COLO668 (cell line): ENCODE results near the gene CCDC154.
A peak's percentile ranks its signal among the peaks of the same experiment; 100 is the strongest.

Experiments used
- DNase-seq: peaks from one replicate; lab custom pipeline; 2025; ENCODE audit not compliant: unreplicated experiment; lab: John Stamatoyannopoulos, UW

CCDC154 gene

DNA sequence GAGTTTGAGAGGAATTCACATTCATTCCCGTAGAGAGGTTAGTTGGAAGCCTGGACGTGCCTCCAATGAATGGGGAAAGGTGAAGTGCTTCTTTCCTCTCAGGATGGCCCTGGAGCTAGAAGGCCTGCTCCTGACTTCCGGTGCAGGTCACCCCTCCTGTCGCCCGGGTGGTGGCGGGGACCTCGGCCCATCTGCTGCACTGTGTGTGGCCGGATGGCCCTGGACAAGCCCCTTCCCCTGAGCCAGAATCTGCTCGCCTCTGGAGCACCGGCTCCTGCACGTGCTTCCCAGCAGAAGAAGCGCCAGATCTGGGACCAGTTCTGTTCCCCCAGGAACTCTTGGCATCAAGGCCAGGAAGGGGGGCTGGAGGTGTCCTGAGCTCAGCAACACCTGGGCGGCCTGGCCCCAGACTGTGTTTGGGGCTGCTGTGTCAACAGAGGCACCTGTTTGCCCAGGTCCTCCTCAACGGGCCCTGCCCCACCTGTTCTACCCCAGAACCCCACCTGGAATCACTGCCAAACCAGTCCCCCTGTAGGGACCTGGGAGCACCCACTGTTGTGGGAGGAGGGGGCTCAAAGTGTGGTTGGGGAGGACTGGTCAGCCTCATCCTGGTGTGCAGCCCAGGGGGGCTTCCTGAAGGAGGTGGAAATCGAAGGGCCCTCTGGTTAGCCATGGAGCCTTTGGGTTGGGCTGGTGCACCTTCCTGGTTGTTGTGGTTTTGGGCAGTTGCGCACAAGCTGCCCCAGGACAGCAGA lies 18.6 kb downstream of the CCDC154 start:
- DNase-seq, result peak; percentile 76

- no peak for DNase-seq
These were observed 20.3 kb downstream of the CCDC154 start for GRCh38 chr16:1424028-1424427.

- DNase-seq, result no peak
These were observed 22.3 kb downstream of the CCDC154 start for GRCh38 chr16:1422076-1422475.

- DNase-seq, result no peak
These were observed 24.2 kb downstream of the CCDC154 start for GRCh38 chr16:1420111-1420539.

DNA sequence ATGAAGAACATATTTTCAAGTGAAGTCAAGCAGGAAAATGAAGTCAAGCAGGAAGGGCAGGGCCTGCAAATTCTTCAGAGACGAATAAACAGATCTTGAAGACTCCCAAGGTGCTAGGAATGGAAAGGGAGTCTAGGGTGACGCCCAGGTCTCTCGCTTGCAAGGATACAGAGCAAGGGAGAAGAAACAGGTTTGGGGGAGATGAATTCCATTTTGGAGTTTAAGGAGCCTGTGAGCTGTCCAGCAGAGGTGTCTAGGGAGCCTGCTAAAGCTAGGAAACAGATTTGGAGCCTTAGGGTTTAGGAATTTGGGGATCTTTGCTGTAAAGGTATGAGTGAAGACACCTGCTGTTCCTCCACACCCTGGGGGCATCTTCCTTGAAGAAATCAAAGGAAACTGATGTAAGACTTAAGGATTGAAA lies 27.8 kb downstream of the CCDC154 start:
- no peak for DNase-seq

- DNase-seq, result peak; percentile 56
These were observed 29.7 kb downstream of the CCDC154 start, which contains the start of gene UNKL for GRCh38 chr16:1414532-1415260. Gene UNKL (minus strand): TSS chr16:1414704. CDS start chr16:1414691, 13 bp downstream.

DNA sequence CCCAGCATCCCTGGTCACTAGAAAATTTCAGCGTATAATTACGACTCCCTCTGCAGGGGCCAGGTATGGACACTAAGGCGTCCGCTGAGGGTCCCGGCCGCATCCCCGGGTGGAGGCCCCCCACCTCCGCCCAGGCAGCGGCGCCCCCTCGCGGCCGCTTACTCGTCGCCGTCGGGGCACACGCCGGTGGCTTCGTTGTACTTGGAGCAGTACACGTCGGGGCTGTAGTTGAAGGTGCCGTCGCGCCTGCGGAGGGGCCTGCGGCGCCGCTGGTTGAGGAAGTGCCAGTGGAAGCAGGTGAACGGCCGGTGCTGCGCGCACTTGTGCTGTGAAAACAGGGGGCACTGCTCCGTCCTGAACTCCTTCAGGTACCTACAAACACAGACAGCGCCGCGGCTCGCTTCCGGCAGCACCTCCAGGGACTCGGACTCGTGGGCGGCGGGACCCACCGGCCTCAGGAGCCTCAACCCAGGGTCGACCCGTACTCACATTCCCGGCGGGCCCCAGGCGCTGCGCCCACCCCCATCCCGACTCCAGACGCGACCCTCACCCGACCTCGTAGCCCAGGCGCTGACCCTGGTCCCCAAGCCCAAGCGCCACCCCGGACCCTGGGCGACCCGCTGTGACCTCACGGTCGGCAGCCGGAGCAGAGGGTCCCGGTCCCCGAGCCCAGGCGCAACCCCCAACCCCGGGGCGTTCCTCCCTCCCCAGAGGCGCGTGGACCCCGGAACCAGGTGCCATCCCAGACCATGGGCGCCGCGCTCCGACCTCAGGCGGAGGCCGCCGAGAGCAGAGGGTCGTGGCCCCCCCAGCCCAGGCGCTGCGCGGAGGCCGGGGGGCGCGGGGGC lies 30.4 kb downstream of the CCDC154 start:
- DNase-seq, result peak; percentile 75

DNA sequence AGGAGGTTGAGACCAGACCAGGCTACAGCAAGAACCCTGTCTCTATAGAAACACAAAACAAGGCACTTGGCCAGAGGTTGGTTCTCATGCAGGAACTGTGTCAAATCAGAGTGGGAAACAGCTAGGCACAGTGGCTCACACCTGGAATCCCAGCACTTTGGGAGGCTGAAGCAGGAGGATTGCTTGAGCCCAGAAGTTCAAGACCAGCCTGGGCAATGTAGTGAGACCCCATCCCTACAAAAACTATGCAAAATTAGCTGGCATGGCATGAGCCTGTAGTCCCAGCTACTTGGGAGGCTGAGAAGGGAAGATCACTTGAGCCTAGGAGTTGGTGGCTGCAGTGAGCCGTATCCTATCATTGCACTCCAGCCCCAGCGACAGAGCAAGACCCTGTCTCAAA lies 31.5 kb downstream of the CCDC154 start:
- no peak for DNase-seq

DNA sequence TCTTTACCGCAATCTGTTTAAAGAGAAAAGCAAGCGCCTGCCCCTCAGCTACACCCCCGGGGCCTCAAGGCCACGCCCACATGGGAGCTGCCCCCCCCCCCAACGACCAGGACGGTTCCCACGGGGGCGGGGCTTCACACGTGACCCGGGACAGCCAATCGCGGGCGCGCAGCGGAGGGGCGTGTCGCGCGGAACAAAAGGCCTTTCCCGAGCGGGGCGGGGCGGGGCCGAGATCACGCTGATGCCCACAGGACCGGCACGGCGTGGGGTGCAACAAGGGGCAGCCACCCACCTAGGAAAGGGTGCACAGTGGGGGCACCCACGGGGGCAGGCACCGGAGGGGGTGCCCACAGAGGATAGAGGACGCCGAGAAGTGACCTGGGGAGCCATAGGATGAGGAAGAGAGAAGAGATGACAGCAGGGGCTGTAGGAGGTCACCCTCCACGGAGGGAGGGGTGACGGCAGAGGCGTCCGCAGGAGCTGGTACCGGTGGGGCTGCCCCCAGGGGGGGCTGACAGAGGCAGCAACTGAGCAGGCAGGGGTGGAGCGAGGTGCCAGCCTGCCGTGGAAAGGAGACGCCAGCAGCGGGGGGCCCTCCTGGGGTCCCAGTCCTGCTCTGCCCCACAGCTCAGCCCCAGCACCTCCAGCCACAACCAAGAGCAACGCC lies 36.1 kb downstream of the CCDC154 start:
- peak; percentile 91 for DNase-seq

DNA sequence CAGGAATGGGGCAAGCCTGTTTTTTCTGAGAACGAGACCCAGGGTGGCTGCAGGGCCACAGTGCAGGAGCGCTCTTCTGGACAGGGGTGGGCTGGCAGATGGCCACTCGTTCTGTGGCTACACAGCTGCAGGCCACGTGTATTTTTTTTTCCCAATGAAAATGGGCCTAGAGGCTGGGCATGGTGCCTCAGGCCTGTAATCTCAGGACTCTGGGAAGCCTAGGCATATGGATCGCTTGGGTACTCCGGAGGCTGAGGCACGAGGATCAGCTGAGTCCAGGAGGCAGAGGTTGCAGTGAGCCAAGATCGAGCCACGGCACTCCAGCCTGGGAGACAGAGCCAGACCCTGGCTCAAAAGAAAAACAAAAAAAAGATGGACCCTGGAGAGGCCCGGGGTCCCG lies 36.6 kb downstream of the CCDC154 start:
- no peak for DNase-seq

GRCh38 chr16:1403733-1404132 lies 40.6 kb downstream of the CCDC154 start:
- DNase-seq, result no peak

DNA sequence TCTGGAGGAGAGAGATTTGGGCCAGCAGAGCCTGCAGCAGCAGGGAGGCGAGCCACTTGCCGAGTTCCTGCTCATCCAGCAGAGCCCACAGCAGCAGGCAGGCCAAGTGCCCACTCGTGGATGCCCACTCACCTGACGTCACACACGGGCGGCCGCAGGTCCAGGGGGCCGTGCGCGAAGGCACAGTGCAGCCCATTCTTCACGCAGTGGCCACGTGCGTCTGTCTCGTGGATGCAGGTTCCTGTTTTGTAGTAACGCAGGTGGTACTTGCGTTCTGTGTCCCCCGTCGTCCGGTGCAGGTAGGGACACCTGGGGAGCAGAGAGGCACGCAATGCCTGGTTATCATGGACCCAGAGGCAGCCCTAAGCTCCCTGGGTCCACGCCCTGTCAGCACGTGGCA lies 41.3 kb downstream of the CCDC154 start:
- DNase-seq, result no peak

GRCh38 chr16:1401758-1402154 lies 42.6 kb downstream of the CCDC154 start:
- DNase-seq, result no peak

- no peak for DNase-seq
These were observed 43.1 kb downstream of the CCDC154 start for GRCh38 chr16:1401061-1401757.

DNA sequence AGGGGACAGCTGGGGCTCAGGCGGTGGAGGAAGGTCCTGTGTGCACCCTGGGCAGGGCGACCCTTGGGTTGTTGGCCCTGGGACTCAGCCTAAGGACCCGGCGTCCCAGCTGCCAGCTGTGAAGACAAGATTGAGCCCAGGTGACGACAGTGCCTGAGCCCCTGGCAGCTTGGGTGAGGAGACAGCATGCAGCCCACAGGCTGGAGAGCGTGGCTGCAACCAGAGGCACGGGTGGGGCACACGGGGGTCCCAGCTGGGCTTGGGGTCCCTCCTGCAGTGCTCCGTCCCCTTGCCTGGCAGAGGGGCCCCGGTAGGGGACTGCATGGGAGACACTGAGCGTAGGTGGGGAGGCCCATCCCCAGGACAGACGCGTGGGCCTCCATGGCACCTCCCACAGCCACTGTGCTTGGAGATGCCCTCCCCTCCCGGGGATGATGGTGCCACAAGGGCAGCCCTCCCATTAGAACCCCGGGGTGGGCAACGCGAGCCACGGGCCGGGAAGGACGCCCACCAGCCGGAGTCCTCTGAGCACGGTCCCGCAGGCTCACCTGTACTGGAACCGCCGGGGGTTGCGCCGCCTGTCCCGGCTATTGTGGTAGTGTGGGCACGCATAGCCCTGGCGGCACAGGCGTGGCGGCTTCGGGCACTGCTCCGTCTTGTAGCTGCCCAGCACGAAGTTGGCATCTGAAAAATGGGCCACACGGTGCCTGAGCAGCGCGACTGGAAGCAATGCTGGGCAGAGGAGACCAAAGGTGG lies 45.4 kb downstream of the CCDC154 start:
- no peak for DNase-seq

DNA sequence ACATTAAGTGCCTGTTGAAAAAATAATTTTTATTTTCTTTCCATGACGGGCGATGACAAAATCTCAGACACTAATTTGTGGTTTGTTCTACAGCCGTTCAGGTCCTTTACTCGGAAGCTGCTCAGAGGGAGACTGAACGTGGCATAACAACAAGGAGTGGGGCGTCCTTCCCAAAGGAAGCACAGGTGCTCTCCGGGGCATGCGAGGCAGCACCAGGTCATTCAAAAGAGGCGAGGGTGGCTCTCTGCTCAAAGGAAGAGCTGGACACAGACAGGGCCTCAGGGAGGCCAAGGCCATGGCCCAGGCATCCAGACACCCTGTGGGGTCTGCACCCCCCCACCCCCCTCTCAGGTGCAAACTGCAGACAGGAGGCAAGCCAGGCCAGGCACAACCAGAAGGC lies 46.0 kb downstream of the CCDC154 start:
- no peak for DNase-seq

GRCh38 chr16:1397779-1398178 lies 46.6 kb downstream of the CCDC154 start:
- DNase-seq, result no peak

DNA sequence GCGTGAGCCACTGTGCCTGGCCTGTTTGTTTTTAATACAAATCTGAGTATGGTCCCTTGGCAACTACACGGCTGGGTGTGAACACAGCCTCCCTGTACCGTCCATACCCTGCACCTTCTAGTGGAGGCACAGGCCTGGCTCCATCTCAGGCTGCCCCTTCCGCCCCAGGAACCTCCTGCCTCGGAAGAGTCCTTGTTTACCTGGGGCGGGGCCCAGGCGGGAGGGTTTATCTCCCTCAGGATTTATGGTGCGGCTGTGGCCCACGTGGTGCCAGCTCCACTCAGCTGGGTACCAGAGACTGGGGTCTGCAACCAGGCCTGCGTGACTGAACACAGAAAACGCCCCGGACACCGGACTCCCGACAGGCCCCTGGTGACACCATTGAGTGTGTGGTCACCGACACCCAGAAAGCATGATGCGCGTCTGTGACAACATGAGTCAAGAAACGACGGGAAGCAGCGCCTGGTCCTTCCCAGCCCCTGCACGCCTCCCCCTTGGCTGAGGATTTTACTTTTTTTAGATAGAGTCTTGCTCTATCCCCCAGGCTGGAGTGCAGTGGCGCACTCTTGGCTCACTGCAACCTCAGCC lies 48.8 kb downstream of the CCDC154 start:
- DNase-seq, result peak; percentile 19

DNA sequence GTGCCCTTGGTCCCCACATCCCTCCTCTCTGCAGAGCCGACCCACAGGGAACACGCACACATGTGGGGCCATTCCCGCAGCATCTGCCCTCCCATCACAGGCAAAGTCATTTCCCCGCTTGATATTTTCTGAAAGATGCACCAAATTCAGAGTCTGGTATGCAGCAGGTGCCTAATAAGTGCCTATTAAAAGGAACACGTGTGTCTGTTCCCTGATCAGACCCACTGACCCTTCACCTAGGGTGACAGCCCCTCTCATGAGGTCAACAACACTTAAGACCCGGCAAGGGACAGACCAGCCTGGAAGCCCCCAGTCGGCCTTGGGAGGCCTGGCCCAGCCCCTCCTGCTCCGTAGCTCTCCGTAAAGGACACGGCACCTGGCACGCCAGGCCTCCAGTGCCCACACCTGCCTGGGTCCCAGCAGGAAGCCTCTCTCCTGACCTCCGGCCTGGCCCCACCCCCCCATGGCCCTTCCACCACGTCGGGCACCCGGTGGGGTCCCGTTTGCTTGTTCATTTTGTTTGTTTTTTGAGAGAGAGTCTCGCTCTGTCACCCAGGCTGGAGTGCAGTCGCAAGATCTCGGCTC lies 49.9 kb downstream of the CCDC154 start:
- peak; percentile 45 for DNase-seq
